ENCODE results near the gene C17orf113.

DNA sequence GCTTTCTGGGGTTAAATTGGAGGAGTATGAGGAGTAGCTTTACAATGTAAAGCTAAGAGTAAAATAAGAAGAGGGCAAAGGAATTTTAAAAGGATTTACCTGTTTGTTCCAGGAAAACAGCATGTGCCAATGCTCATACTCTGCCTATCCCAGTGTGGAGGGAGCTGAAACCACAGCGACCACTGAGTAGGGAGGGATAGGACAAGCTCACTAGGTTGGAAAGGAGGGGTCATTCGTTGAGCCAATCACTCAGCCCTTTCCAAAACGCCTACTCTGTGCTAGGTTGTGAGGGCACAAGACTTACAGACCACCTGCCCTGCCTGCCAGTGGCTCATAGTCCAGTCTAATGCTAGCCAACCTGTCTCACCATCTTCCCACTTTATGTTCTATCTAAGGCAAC is 32.1 kb downstream of the C17orf113 start:
- TF ChIP-seq POLR2AphosphoS5 (IDR thresholded peaks at IDR 0.05; ENCODE audit: low read depth, low read length) (no peak), TAF1 (IDR thresholded peaks at IDR 0.05; ENCODE audit: borderline replicate concordance, insufficient read depth, low read length) (no peak), SIN3A (IDR thresholded peaks at IDR 0.05; ENCODE audit: borderline replicate concordance, insufficient read depth, low read length) (no peak), FOXP2 (optimal IDR thresholded peaks at IDR 0.05; ENCODE audit: borderline replicate concordance, extremely low read depth, extremely low read length, insufficient read depth) (no peak)
- TF ChIP-seq, protein P1, sequence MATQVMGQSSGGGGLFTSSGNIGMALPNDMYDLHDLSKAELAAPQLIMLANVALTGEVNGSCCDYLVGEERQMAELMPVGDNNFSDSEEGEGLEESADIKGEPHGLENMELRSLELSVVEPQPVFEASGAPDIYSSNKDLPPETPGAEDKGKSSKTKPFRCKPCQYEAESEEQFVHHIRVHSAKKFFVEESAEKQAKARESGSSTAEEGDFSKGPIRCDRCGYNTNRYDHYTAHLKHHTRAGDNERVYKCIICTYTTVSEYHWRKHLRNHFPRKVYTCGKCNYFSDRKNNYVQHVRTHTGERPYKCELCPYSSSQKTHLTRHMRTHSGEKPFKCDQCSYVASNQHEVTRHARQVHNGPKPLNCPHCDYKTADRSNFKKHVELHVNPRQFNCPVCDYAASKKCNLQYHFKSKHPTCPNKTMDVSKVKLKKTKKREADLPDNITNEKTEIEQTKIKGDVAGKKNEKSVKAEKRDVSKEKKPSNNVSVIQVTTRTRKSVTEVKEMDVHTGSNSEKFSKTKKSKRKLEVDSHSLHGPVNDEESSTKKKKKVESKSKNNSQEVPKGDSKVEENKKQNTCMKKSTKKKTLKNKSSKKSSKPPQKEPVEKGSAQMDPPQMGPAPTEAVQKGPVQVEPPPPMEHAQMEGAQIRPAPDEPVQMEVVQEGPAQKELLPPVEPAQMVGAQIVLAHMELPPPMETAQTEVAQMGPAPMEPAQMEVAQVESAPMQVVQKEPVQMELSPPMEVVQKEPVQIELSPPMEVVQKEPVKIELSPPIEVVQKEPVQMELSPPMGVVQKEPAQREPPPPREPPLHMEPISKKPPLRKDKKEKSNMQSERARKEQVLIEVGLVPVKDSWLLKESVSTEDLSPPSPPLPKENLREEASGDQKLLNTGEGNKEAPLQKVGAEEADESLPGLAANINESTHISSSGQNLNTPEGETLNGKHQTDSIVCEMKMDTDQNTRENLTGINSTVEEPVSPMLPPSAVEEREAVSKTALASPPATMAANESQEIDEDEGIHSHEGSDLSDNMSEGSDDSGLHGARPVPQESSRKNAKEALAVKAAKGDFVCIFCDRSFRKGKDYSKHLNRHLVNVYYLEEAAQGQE (IDR thresholded peaks at IDR 0.05; ENCODE audit: insufficient read depth in 1 of 2, low read depth in 2 of 2, low read length in 2 of 2): no peak

All from PFSK-1 (cell line).